ENCODE results near the gene TMEM190. TPM values are rescaled to one million over a fixed set of nuclear protein-coding genes. Genes with fewer than 3 reads are reported as not detected.

TMEM190 gene
- total and polyA plus RNA-seq, 9 of the 15 experiments (the other 6 are each of a cell fraction or from before 2014, with no cell fraction given), result not detected

DNA sequence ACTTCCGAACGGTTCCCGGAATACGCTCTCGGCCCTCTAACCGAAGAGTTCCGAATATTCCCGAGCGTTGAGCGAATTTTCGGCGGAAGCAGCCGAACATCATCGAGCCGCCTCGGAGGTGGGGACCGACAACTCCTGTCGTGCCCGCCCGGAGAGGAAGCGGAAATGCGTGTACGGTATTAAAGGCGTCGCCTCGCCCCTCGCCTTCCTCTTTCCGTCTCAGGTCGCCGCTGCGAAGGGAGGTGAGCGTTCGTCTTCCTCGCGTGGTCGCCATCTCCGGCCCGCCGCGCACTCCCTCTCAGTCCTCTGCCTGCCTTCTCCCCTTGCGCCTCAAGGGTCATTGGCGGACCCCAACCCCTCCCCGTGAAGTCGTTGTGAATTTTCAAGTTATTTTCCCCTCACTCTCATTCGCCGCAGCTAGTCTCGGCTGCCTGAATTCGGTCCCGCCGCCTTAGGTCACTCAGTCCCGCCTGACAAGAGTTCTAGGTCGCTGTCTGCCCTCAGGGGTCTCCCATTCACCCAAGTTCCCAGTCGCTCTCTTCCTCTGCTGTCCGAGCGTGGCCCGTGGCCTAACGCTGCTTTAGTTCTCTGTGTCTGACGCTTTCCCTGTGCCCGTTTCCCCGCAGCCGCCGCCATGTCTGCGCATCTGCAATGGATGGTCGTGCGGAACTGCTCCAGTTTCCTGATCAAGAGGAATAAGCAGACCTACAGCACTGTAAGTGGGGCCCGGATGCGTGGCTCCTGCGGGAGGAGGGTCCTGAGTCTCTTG lies 9.3 kb downstream of the TMEM190 start, which contains the start of gene RPL28 (continued):
- TF ChIP-seq HNRNPH1 (optimal IDR thresholded peaks at IDR 0.05; ENCODE audit: low read depth, low read length) (no peak), CCNT2 (IDR thresholded peaks at IDR 0.05; ENCODE audit: borderline replicate concordance, extremely low read depth, insufficient read length, low read depth, low read length) (no peak), RBM15 (IDR thresholded peaks at IDR 0.05; ENCODE audit: insufficient read depth, low read length) (no peak), ZNF316 (IDR thresholded peaks at IDR 0.05) (no peak), SP1 (CRISPR knock-in tag; IDR thresholded peaks at IDR 0.05) (peak; percentile 87; the same call in 1 of the 2 replicates), CREB1 (IDR thresholded peaks at IDR 0.05) (peak; percentile 65), CREB1 (CRISPR knock-in tag; IDR thresholded peaks at IDR 0.05) (peak; percentile 69; the same call in 1 of the 2 replicates), RUNX1 (IDR thresholded peaks at IDR 0.05; ENCODE audit: low read depth) (0 out of 2 replicates have a peak, but pooled peaks have one; percentile 45), ELF2 (CRISPR knock-in tag; IDR thresholded peaks at IDR 0.05) (peak; percentile 20; the same call in 1 of the 2 replicates), TCF7 (IDR thresholded peaks at IDR 0.05; ENCODE audit: borderline replicate concordance) (no peak), TSHZ1 (CRISPR knock-in tag; IDR thresholded peaks at IDR 0.05) (no peak)
- TF ChIP-seq, protein P1, sequence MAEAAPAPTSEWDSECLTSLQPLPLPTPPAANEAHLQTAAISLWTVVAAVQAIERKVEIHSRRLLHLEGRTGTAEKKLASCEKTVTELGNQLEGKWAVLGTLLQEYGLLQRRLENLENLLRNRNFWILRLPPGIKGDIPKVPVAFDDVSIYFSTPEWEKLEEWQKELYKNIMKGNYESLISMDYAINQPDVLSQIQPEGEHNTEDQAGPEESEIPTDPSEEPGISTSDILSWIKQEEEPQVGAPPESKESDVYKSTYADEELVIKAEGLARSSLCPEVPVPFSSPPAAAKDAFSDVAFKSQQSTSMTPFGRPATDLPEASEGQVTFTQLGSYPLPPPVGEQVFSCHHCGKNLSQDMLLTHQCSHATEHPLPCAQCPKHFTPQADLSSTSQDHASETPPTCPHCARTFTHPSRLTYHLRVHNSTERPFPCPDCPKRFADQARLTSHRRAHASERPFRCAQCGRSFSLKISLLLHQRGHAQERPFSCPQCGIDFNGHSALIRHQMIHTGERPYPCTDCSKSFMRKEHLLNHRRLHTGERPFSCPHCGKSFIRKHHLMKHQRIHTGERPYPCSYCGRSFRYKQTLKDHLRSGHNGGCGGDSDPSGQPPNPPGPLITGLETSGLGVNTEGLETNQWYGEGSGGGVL (CRISPR knock-in tag; IDR thresholded peaks at IDR 0.05), result no peak
- TF ChIP-seq, protein P2, sequence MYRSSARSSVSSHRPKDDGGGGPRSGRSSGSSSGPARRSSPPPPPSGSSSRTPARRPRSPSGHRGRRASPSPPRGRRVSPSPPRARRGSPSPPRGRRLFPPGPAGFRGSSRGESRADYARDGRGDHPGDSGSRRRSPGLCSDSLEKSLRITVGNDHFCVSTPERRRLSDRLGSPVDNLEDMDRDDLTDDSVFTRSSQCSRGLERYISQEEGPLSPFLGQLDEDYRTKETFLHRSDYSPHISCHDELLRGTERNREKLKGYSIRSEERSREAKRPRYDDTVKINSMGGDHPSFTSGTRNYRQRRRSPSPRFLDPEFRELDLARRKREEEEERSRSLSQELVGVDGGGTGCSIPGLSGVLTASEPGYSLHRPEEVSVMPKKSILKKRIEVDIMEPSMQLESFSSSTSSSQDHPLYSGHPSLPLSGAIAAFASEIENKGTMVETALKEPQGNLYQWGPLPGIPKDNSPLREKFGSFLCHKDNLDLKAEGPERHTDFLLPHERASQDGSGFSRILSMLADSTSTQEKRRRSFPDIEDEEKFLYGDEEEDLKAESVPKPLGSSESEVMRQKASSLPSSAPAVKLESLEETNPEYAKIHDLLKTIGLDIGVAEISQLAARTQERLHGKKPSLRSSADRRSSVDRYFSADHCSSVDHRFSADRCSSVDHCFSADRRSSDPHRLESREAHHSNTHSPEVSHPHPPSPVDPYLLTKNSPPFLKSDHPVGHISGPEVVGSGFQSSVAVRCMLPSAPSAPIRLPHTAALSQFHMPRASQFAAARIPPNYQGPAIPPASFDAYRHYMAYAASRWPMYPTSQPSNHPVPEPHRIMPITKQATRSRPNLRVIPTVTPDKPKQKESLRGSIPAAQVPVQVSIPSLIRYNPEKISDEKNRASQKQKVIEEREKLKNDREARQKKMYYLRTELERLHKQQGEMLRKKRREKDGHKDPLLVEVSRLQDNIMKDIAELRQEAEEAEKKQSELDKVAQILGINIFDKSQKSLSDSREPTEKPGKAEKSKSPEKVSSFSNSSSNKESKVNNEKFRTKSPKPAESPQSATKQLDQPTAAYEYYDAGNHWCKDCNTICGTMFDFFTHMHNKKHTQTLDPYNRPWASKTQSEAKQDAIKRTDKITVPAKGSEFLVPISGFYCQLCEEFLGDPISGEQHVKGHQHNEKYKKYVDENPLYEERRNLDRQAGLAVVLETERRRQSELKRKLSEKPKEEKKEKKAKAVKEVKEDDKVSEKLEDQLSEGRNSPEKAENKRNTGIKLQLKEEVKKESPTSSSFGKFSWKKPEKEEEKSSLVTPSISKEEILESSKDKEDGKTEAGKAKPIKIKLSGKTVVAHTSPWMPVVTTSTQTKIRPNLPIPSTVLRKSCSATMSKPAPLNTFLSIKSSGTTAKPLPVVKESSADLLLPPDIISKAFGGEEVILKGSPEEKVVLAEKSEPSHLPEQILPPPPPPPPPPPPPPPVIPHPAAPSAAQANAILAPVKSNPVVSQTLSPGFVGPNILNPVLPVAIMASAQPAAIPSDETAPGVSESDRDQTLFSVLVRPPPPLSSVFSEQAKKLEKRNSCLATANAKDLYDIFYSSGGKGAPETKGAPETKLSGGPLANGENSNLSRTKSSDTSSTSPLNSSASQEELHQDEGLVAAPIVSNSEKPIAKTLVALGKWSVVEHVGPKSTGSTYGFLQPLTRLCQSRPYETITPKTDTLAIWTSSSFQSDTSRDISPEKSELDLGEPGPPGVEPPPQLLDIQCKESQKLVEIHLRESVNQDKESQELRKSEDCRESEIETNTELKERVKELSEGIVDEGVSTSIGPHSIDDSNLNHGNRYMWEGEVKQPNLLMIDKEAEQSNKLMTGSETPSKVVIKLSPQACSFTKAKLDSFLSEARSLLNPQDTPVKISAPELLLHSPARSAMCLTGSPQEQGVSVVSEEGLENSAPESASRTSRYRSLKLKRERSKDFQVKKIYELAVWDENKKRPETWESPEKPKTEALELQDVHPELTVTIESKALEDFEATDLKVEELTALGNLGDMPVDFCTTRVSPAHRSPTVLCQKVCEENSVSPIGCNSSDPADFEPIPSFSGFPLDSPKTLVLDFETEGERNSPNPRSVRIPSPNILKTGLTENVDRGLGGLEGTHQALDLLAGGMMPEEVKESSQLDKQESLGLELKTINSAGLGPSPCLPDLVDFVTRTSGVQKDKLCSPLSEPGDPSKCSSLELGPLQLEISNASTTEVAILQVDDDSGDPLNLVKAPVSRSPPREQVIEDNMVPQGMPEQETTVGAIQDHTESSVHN (IDR thresholded peaks at IDR 0.05; ENCODE audit: borderline replicate concordance in 1 of 2, low read depth in 1 of 2), result no peak

Data from K562 (cell line).